ENCODE data around the gene ACP3. TPM values are rescaled to one million over a fixed set of nuclear protein-coding genes. Genes with fewer than 3 reads are reported as not detected.

ACP3 gene
- total RNA-seq, 1 experiment from 2014 or later, result 5.8 TPM

- TF ChIP-seq CTCF (IDR thresholded peaks at IDR 0.05; ENCODE audit: unreplicated experiment), result peak; percentile 91
- BruUV-seq (replicated peaks), result no TSS peak
- no peaks in the 10 kb centered on the region for H3K36me3 Mint-ChIP-seq (ENCODE audit: insufficient read depth, unreplicated experiment)
- H3K27me3 Mint-ChIP-seq (ENCODE audit: unreplicated experiment), result no peaks in the 10 kb centered on the region
- no peaks in the 10 kb centered on the region for H3K9me3 Mint-ChIP-seq (ENCODE audit: low read depth, unreplicated experiment)
- no peak overlapping the region for H3K4me3 Mint-ChIP-seq (ENCODE audit: low read depth, unreplicated experiment)
- H3K27ac Mint-ChIP-seq (ENCODE audit: unreplicated experiment), result no peak overlapping the region
- DNase-seq, result peak; percentile 84
- CTCF ChIA-PET, result interaction anchor here (3.7 kb wide), 1 partner anchor 46 kb away, joined by 25 read pairs; no protein-coding TSS in a partner anchor
- intact Hi-C loops (cut with micrococcal nuclease; ENCODE audit: unreplicated experiment), result loop anchor here (1.0 to 5.0 kb wide), 2 partner anchors 47 to 290 kb away; no protein-coding TSS in a partner anchor
- no peaks in the 10 kb centered on the region for H3K4me1 Mint-ChIP-seq (ENCODE audit: low read depth, unreplicated experiment)
These were observed 35.4 kb downstream of the ACP3 start for GRCh38 chr3:132352556-132353143.

DNA sequence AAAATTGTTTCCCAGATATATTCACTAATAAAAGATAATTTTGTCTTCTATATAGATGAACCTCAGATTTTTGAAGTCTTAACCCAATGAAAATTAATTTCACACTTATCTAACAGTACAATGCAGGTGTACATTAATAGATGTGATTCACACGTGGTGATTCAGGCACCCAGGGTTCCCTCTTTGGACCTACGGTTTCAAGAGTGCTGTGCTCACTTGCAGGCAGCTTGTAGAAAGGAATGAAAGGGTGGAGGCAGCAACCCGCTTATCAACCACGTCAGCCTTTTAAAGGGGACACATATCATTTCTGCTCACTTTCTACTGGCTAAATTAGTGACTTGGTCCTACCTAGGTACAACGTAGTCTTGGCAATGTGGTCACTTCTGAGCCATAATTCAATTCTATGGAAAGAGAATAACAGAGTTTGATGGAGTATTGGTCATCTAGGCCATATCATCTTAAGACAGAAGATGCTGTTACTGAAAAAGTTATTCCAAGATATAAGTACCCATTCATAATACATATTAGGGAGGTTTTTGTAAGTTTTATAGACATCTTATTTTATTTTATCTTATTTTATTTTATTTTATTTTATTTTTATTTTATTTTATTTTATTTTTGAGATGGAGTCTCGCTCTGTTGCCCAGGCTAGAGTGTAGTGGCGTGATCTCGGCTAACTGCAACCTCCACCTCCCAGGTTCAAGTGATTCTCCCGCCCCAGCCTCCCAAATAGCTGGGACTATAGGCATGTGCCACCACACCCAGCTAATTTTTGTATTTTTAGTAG lies 37.9 kb downstream of the ACP3 start:
- peak; percentile 18 for DNase-seq
- TF ChIP-seq CTCF (IDR thresholded peaks at IDR 0.05; ENCODE audit: unreplicated experiment), result no peak
- no peak overlapping the region for H3K4me3 Mint-ChIP-seq (ENCODE audit: low read depth, unreplicated experiment)

GRCh38 chr3:132356568-132356967 lies 39.4 kb downstream of the ACP3 start:
- H3K4me3 Mint-ChIP-seq (ENCODE audit: low read depth, unreplicated experiment), result no peak overlapping the region
- peaks cover 10% of the 10 kb centered on the region for H3K4me1 Mint-ChIP-seq (ENCODE audit: low read depth, unreplicated experiment)
- no peaks in the 10 kb centered on the region for H3K27me3 Mint-ChIP-seq (ENCODE audit: unreplicated experiment)
- H3K36me3 Mint-ChIP-seq (ENCODE audit: insufficient read depth, unreplicated experiment), result no peaks in the 10 kb centered on the region
- no TSS peak for BruUV-seq (replicated peaks)
- DNase-seq, result no peak
- intact Hi-C loops (cut with micrococcal nuclease; ENCODE audit: unreplicated experiment), result no loop called here
- H3K9me3 Mint-ChIP-seq (ENCODE audit: low read depth, unreplicated experiment), result no peaks in the 10 kb centered on the region
- TF ChIP-seq CTCF (IDR thresholded peaks at IDR 0.05; ENCODE audit: unreplicated experiment), result no peak
- CTCF ChIA-PET, result interaction anchor here (1.7 to 1.9 kb wide), 2 partner anchors 27 to 43 kb away, joined by 3 to 4 read pairs; no protein-coding TSS in a partner anchor
- no peak overlapping the region for H3K27ac Mint-ChIP-seq (ENCODE audit: unreplicated experiment)

More for the DNA sequence above, 37.9 kb downstream of the ACP3 start:
- CTCF ChIA-PET, result interaction anchor here (0.6 to 1.7 kb wide), 4 partner anchors 7 to 53 kb away, joined by 3 to 6 read pairs (median 3); no protein-coding TSS in a partner anchor
- Mint-ChIP-seq H3K27ac (ENCODE audit: unreplicated experiment) (no peak overlapping the region), H3K36me3 (ENCODE audit: insufficient read depth, unreplicated experiment) (no peaks in the 10 kb centered on the region), H3K4me1 (ENCODE audit: low read depth, unreplicated experiment) (no peaks in the 10 kb centered on the region), H3K9me3 (ENCODE audit: low read depth, unreplicated experiment) (no peaks in the 10 kb centered on the region), H3K27me3 (ENCODE audit: unreplicated experiment) (no peaks in the 10 kb centered on the region)
- intact Hi-C loops (cut with micrococcal nuclease; ENCODE audit: unreplicated experiment), result loop anchor here (5.0 kb wide), 1 partner anchor 287 kb away; no protein-coding TSS in a partner anchor
- no TSS peak for BruUV-seq (replicated peaks)

- H3K4me3 Mint-ChIP-seq (ENCODE audit: low read depth, unreplicated experiment), result no peak overlapping the region
- H3K27me3 Mint-ChIP-seq (ENCODE audit: unreplicated experiment), result no peaks in the 10 kb centered on the region
- BruUV-seq (replicated peaks), result no TSS peak
- no peaks in the 10 kb centered on the region for H3K36me3 Mint-ChIP-seq (ENCODE audit: insufficient read depth, unreplicated experiment)
- no peak overlapping the region for H3K27ac Mint-ChIP-seq (ENCODE audit: unreplicated experiment)
- H3K9me3 Mint-ChIP-seq (ENCODE audit: low read depth, unreplicated experiment), result no peaks in the 10 kb centered on the region
- no peak for DNase-seq
- peaks cover 10% of the 10 kb centered on the region for H3K4me1 Mint-ChIP-seq (ENCODE audit: low read depth, unreplicated experiment)
- no peak for TF ChIP-seq CTCF (IDR thresholded peaks at IDR 0.05; ENCODE audit: unreplicated experiment)
- intact Hi-C loops (cut with micrococcal nuclease; ENCODE audit: unreplicated experiment), result no loop called here
- CTCF ChIA-PET, result no interaction called here
These were observed 43.5 kb downstream of the ACP3 start for GRCh38 chr3:132360717-132361116.

Measured in Calu3 (cell line).